H1 (cell line): ENCODE results near the gene STYK1. TPM values are rescaled to one million over a fixed set of nuclear protein-coding genes. Genes with fewer than 3 reads are reported as not detected.

Experiments
- CTCF ChIA-PET: fragments of 300-600 bp; sonication (Branson Sonifier 250); formaldehyde crosslinking; loops from one replicate; lab custom pipeline; 2021; ENCODE audit not compliant: partially characterized antibody; lab: Charles Lee
- POLR2A ChIA-PET: fragments of 300-600 bp; sonication (Branson Sonifier 250); formaldehyde crosslinking; loops from one replicate; lab custom pipeline; 2021; ENCODE audit warnings: inconsistent platforms; ENCODE audit not compliant: partially characterized antibody; lab: Charles Lee
- DNase-seq, 2 experiments: peaks; one replicate each; pipeline versions ENCODE4 v3.0.0 to v3.0.0-alpha.2; 2010 to 2022; ENCODE audit warnings: low spot score in 2 of 2, low read depth in 1 of 2, mixed read lengths in 1 of 2
- FAIRE-seq: peaks from 2 replicates; lab custom pipeline; 2011; peaks lifted over from hg19 to GRCh38; lab: Jason Lieb, UNC
- H2AFZ ChIP-seq: 2 replicates; pipeline ENCODE4 v1.8.1; 2012; ENCODE audit warnings: low read length, inconsistent platforms
- H2AK5ac ChIP-seq: 2 replicates; pipeline ENCODE4 v1.6.1; 2013; ENCODE audit warnings: low read depth, low read length
- H2BK120ac ChIP-seq: replicated peaks from 2 replicates; pipeline ENCODE3; 2013; ENCODE audit warnings: low read depth, low read length, inconsistent platforms
- H2BK12ac ChIP-seq: 2 replicates; pipeline ENCODE4 v1.6.1; 2013; ENCODE audit warnings: low read depth, low read length
- H2BK15ac ChIP-seq: 2 replicates; pipeline ENCODE4 v1.6.1; 2013; ENCODE audit warnings: low read length
- H2BK20ac ChIP-seq: 2 replicates; pipeline ENCODE4 v1.6.1; 2013; ENCODE audit warnings: low read length
- H2BK5ac ChIP-seq: 2 replicates; pipeline ENCODE4 v1.6.1; 2013; ENCODE audit warnings: low read depth, low read length
- H3K14ac ChIP-seq: 2 replicates; pipeline ENCODE4 v1.6.1; 2013; ENCODE audit warnings: inconsistent platforms; ENCODE audit not compliant: insufficient read length
- H3K18ac ChIP-seq: 2 replicates; pipeline ENCODE4 v1.6.1; 2013; ENCODE audit warnings: low read length; ENCODE audit errors: extremely low read depth
- H3K23ac ChIP-seq: 2 replicates; pipeline ENCODE4 v1.6.1; 2013; ENCODE audit warnings: inconsistent platforms; ENCODE audit not compliant: insufficient read length
- H3K23me2 ChIP-seq: 2 replicates; pipeline ENCODE4 v1.6.1; 2013; ENCODE audit warnings: low read depth, low read length
- H3K27ac ChIP-seq: 2 replicates; pipeline ENCODE4 v1.6.1; 2011; ENCODE audit warnings: low read depth, low read length, inconsistent platforms
- H3K27me3 ChIP-seq, 4 experiments: replicated peaks in 1 of 4; 1 replicate in 1 of 4; 2 replicates in 3 of 4; pipeline versions ENCODE4 v1.6.1 to v1.8.1; 2011 to 2013; ENCODE audit warnings: low read length in 3 of 4, mild to moderate bottlenecking in 3 of 4, inconsistent platforms in 2 of 4, mixed read lengths in 2 of 4, moderate library complexity in 1 of 4; ENCODE audit not compliant: control insufficient read depth in 3 of 4, insufficient read depth in 3 of 4; ENCODE audit errors: extremely low read depth in 1 of 4
- H3K36me3 ChIP-seq, 4 experiments: 2 replicates each; pipeline versions ENCODE4 v1.6.1 to v1.8.1; 2011 to 2013; ENCODE audit warnings: mild to moderate bottlenecking in 4 of 4, low read length in 3 of 4, moderate library complexity in 2 of 4, control low read depth in 1 of 4, inconsistent platforms in 1 of 4; ENCODE audit not compliant: insufficient read depth in 4 of 4, control insufficient read depth in 2 of 4
- H3K4ac ChIP-seq: replicated peaks from 2 replicates; pipeline ENCODE3; 2013; ENCODE audit warnings: low read length, low read depth, mixed read lengths, inconsistent platforms; ENCODE audit not compliant: insufficient read length
- H3K4me1 ChIP-seq, 4 experiments: replicated peaks in 1 of 4; 1 replicate in 1 of 4; 2 replicates in 3 of 4; pipeline versions ENCODE4 v1.6.1 to v1.8.1; 2011 to 2013; ENCODE audit warnings: low read length in 3 of 4, inconsistent platforms in 2 of 4, mixed read lengths in 1 of 4; ENCODE audit not compliant: insufficient read depth in 4 of 4, control insufficient read depth in 3 of 4
- H3K4me2 ChIP-seq, 2 experiments: 2 replicates each; pipeline versions ENCODE4 v1.6.1 to v1.8.1; 2011 to 2013; ENCODE audit warnings: low read depth in 2 of 2, low read length in 2 of 2, control low read depth in 1 of 2, inconsistent platforms in 1 of 2, mild to moderate bottlenecking in 1 of 2; ENCODE audit not compliant: insufficient read depth in 1 of 2
- H3K4me3 ChIP-seq, 4 experiments: fragments of 200-600, 300-600 bp in 1 of 4; sonication (generic), shearing (Covaris generic), sonication (Bioruptor Twin) in 1 of 4; 2 replicates each; pipeline versions ENCODE4 v1.5.1 to v1.8.1; 2011 to 2016; ENCODE audit warnings: low read length in 4 of 4, low read depth in 3 of 4, control low read depth in 2 of 4, inconsistent platforms in 2 of 4, mild to moderate bottlenecking in 2 of 4, mixed read lengths in 1 of 4, moderate library complexity in 1 of 4; ENCODE audit not compliant: insufficient read depth in 2 of 4; ENCODE audit errors: extremely low read depth in 1 of 4
- H3K56ac ChIP-seq: replicated peaks from 2 replicates; pipeline ENCODE3; 2013; ENCODE audit warnings: low read depth, mild to moderate bottlenecking, mixed read lengths, low read length, inconsistent platforms; ENCODE audit not compliant: insufficient read length
- H3K79me1 ChIP-seq: 2 replicates; pipeline ENCODE4 v1.6.1; 2013; ENCODE audit warnings: low read depth, low read length, control low read depth
- H3K79me2 ChIP-seq, 2 experiments: 2 replicates each; pipeline versions ENCODE4 v1.6.1 to v1.8.1; 2012 to 2013; ENCODE audit warnings: low read length in 2 of 2, mild to moderate bottlenecking in 2 of 2, inconsistent platforms in 1 of 2; ENCODE audit not compliant: insufficient read depth in 2 of 2, control insufficient read depth in 1 of 2
- H3K9ac ChIP-seq, 4 experiments: replicated peaks in 1 of 4; 1 replicate in 1 of 4; 2 replicates in 3 of 4; pipeline versions ENCODE4 v1.6.1 to v1.8.1; 2011 to 2013; ENCODE audit warnings: low read depth in 3 of 4, low read length in 3 of 4, control low read depth in 2 of 4, mild to moderate bottlenecking in 2 of 4, moderate library complexity in 2 of 4, inconsistent platforms in 1 of 4; ENCODE audit errors: extremely low read depth in 1 of 4
- H3K9me3 ChIP-seq, 2 experiments: 2 replicates each; pipeline versions ENCODE4 v1.6.1 to v1.8.1; 2012 to 2013; ENCODE audit warnings: mild to moderate bottlenecking in 2 of 2, moderate library complexity in 2 of 2, control low read depth in 1 of 2, inconsistent platforms in 1 of 2, low read depth in 1 of 2, low read length in 1 of 2, mixed read lengths in 1 of 2; ENCODE audit not compliant: insufficient read depth in 2 of 2
- H4K20me1 ChIP-seq, 2 experiments: replicated peaks in 1 of 2; 2 replicates each; pipeline versions ENCODE3 to v1.8.1; 2011 to 2013; ENCODE audit warnings: inconsistent platforms in 2 of 2, low read length in 2 of 2, mild to moderate bottlenecking in 1 of 2; ENCODE audit not compliant: insufficient read depth in 2 of 2, control insufficient read depth in 1 of 2
- H4K5ac ChIP-seq: 2 replicates; pipeline ENCODE4 v1.6.1; 2013; ENCODE audit warnings: low read length, low read depth, mixed read lengths, inconsistent platforms; ENCODE audit not compliant: insufficient read length
- H4K8ac ChIP-seq: 2 replicates; pipeline ENCODE4 v1.8.0; 2013; ENCODE audit warnings: mild to moderate bottlenecking, moderate library complexity, low read length, inconsistent platforms; ENCODE audit not compliant: insufficient read depth; ENCODE audit errors: extremely low read depth
- H4K91ac ChIP-seq: replicated peaks from 2 replicates; pipeline ENCODE3; 2013; ENCODE audit warnings: low read length, mixed read lengths, inconsistent platforms; ENCODE audit not compliant: insufficient read length
- SIN3A ChIP-seq, 2 experiments: IDR thresholded peaks in 1 of 2; conservative IDR thresholded peaks in 1 of 2; 2 replicates each; pipeline ENCODE4 v1.6.1; 2011 to 2012; ENCODE audit warnings: low read length in 2 of 2, improper control_type of control experiment in 1 of 2, low read depth in 1 of 2, mild to moderate bottlenecking in 1 of 2
- TBP ChIP-seq: IDR thresholded peaks from 2 replicates; pipeline ENCODE4 v1.6.1; 2011; ENCODE audit warnings: low read depth, low read length, improper control_type of control experiment
- WGBS, 2 experiments: shearing (Covaris generic) in 1 of 2; methylation state at CpG; one replicate each; pipeline versions ENCODE4 v1.1.6 to v1.1.7; 2013 to 2015; ENCODE audit warnings: low lambda C conversion rate in 2 of 2, mixed read lengths in 2 of 2, inconsistent platforms in 1 of 2, low coverage in 1 of 2, missing lambda C conversion rate in 1 of 2; ENCODE audit not compliant: insufficient replicate concordance in 2 of 2, insufficient coverage in 1 of 2, insufficient read length in 1 of 2; ENCODE audit errors: extremely low coverage in 1 of 2, missing lambda C conversion rate in 1 of 2; 5-methylcytosine and 5-hydroxymethylcytosine counted together
- polyA plus RNA-seq, 7 experiments: library from polyadenylated mRNA; depleted of rRNA in 3 of 7; stranded (reverse) in 5 of 7; unstranded in 2 of 7; fragments of >200 nt in 5 of 7; fragments of 200-250 nt in 2 of 7; gene quantifications; 1 replicate in 5 of 7; 2 replicates in 1 of 7; 4 replicates in 1 of 7; pipeline versions ENCODE4 v1.2.1 to v1.2.3, GENCODE V29; 2011 to 2013; ENCODE audit warnings: missing spikeins in 2 of 7, mixed read lengths in 2 of 7
- total RNA-seq: library from RNA; stranded (reverse); fragmentation: NEBNext Ultra II Directional; extraction: Animal tissue kit (Norgen Biotek cat#: 25700); gene quantifications from 2 replicates; pipeline ENCODE4 v1.2.1, GENCODE V29; 2021

Gene STYK1
- total and polyA plus RNA-seq, 2 of the 8 experiments (the other 6 are each of a cell fraction or from before 2014, with no cell fraction given), result 0.38 to 1.1 TPM

DNA sequence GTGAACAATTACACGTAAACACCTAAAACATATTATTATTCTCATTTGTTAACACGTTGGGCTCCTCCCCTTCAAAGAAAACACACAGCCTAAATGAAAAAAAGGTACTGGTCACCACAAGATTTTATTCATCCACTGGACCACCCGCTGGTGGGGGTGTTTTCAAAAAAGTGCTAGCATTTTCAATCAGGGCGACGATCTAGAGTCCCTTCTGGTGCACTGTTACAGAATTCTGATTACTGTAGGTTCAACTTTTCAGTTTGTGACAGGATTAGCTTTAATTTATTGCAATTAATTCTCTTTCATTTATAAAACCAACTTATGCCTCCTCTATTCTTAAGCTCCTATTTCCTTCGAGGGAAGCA, 60.9 kb downstream of the STYK1 start:
- peaks cover 0 to 39% (median 11%) of the 10 kb centered on the region in 4 experiments; a peak in 6 of 8 replicates for H3K36me3 ChIP-seq
- H2BK120ac ChIP-seq, result no peak overlapping the region
- H4K8ac ChIP-seq, result peak overlapping the region; percentile 100
- H4K20me1 ChIP-seq, result no peaks in the 10 kb centered on the region
- WGBS, 2 experiments, result 3% methylated on average over 6 of the region's 6 CpGs; no CpG with 5 or more reads in 1 of the 2 experiments
- peak overlapping the region; percentile 77 for H3K56ac ChIP-seq
- ChIA-PET POLR2A (interaction anchor here (0.6 to 2.7 kb wide), 18 partner anchors 8 to 309 kb away, joined by 3 to 12 read pairs (median 4); no protein-coding TSS in a partner anchor), CTCF (interaction anchor here (0.6 to 2.3 kb wide), 3 partner anchors 62 to 247 kb away, joined by 3 to 8 read pairs (median 3); no protein-coding TSS in a partner anchor)
- no peaks in the 10 kb centered on the region for H3K79me1 ChIP-seq
- peak overlapping the region; percentile 83 for H4K91ac ChIP-seq
- H2BK20ac ChIP-seq, result no peak overlapping the region
- peak overlapping the region; percentile 42; the same call in 1 of the 2 replicates for H2BK12ac ChIP-seq
- peak overlapping the region; percentile 68 to 96 for H3K4me2 ChIP-seq
- H2AFZ ChIP-seq, result no peak overlapping the region
- H3K4ac ChIP-seq, result no peak overlapping the region
- H2BK15ac ChIP-seq, result no peak overlapping the region
- peak overlapping the region; percentile 95; the same call in 1 of the 2 replicates for H3K18ac ChIP-seq
- peak overlapping the region; percentile 99 for H3K27ac ChIP-seq
- no peaks in the 10 kb centered on the region for H3K9me3 ChIP-seq
- TF ChIP-seq SIN3A (conservative IDR thresholded peaks at IDR 0.05 in 1 of 2, IDR thresholded peaks at IDR 0.05 in 1 of 2; ENCODE audit: low read depth in 1 of 2, low read length in 2 of 2) (0 out of 4 replicates have a peak, but pooled peaks of 1 of the 2 experiments have one; percentile 40), TBP (no peak)
- DNase-seq (no peak), FAIRE-seq (no peak)
- no peaks in the 10 kb centered on the region for H3K27me3 ChIP-seq
- H4K5ac ChIP-seq, result peak overlapping the region; percentile 91
- H3K4me1 ChIP-seq, result peaks cover 0 to 3% (median 0%) of the 10 kb centered on the region in 4 experiments; a peak in 2 of 7 replicates
- H3K79me2 ChIP-seq, result peaks cover 3 to 27% of the 10 kb centered on the region in 2 experiments; a peak in 3 of 4 replicates
- H3K9ac ChIP-seq, result peak overlapping the region; percentile 98 to 100 (median 100)
- H3K14ac ChIP-seq, result no peak overlapping the region
- H3K23ac ChIP-seq, result no peak overlapping the region
- peaks cover 3% of the 10 kb centered on the region for H3K23me2 ChIP-seq
- H2AK5ac ChIP-seq, result peak overlapping the region; percentile 55; the same call in 1 of the 2 replicates
- H2BK5ac ChIP-seq, result peak overlapping the region; percentile 99
- peak overlapping the region; percentile 86 to 96 (median 93) for H3K4me3 ChIP-seq
